ENCODE data around the gene SARM1.

SARM1 gene

GRCh38 chr17:28412099-28412498 lies 40.6 kb downstream of the SARM1 start:
- TF ChIP-seq, protein P1, sequence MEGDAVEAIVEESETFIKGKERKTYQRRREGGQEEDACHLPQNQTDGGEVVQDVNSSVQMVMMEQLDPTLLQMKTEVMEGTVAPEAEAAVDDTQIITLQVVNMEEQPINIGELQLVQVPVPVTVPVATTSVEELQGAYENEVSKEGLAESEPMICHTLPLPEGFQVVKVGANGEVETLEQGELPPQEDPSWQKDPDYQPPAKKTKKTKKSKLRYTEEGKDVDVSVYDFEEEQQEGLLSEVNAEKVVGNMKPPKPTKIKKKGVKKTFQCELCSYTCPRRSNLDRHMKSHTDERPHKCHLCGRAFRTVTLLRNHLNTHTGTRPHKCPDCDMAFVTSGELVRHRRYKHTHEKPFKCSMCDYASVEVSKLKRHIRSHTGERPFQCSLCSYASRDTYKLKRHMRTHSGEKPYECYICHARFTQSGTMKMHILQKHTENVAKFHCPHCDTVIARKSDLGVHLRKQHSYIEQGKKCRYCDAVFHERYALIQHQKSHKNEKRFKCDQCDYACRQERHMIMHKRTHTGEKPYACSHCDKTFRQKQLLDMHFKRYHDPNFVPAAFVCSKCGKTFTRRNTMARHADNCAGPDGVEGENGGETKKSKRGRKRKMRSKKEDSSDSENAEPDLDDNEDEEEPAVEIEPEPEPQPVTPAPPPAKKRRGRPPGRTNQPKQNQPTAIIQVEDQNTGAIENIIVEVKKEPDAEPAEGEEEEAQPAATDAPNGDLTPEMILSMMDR (IDR thresholded peaks at IDR 0.05; ENCODE audit: insufficient read depth, low read depth, low read length, missing control alignments), result no peak
- no peak for DNase-seq (ENCODE audit: low read depth)
- H3K4me3 ChIP-seq (ENCODE audit: low read depth, low read length), result no peak overlapping the region

GRCh38 chr17:28413804-28414203 lies 42.3 kb downstream of the SARM1 start:
- no peak overlapping the region for H3K4me3 ChIP-seq (ENCODE audit: low read depth, low read length)
- DNase-seq (ENCODE audit: low read depth), result no peak
- TF ChIP-seq, protein P1 (IDR thresholded peaks at IDR 0.05; ENCODE audit: insufficient read depth, low read depth, low read length, missing control alignments), result no peak

DNA sequence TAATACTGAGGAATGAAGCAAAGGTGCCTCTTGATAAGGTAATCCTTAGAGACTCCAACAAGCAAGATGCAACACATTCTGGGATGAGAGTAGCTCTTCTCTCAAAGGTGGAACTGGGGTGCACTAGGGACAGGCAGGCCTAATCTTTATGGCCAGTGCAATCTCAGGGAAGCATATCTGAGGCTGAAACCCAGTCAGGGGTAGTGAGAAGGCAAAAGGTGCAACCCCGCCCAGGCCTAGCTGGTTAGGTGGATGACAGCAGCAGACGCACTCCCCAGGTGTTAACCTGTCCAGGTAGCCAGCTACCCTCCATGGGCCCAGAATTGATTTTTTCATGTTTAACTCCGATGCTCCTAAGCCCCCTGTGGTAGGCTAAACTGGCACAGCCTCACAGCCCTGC lies 44.4 kb downstream of the SARM1 start:
- H3K4me3 ChIP-seq (ENCODE audit: low read depth, low read length), result no peak overlapping the region
- TF ChIP-seq, protein P1 (IDR thresholded peaks at IDR 0.05; ENCODE audit: insufficient read depth, low read depth, low read length, missing control alignments), result no peak
- no peak for DNase-seq (ENCODE audit: low read depth)

DNA sequence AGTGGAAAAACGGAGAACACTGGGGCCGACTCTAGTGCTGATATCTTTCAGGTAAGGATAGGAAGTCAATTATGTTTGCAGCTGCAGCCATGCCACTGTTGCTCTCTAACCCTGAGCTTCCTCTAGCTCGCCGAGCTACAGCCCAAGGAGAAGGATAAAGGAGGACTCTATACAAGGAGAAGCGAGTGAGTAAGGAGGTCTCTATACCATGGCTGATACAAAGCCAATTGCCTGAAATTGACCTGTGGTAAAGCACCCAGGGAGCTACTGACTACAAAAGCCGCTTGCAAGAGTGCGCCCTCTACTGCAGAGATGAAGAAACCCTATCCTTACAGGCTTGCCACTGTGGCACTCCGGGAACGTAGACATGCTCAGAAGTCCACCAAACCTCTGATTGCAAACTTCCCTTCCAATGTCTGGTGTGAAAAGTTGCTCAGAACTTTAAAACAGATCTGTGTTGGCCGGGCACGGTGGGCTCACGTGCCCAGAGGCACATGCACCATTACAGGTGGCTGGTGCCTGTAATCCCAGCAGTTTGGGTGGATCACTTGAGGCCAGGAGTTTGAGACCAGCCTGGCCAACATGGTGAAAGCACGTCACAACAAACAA lies 45.3 kb downstream of the SARM1 start:
- TF ChIP-seq, protein P1 (IDR thresholded peaks at IDR 0.05; ENCODE audit: insufficient read depth, low read depth, low read length, missing control alignments), result peak; percentile 90
- peak; percentile 79 for DNase-seq (ENCODE audit: low read depth)
- H3K4me3 ChIP-seq (ENCODE audit: low read depth, low read length), result no peak overlapping the region

DNA sequence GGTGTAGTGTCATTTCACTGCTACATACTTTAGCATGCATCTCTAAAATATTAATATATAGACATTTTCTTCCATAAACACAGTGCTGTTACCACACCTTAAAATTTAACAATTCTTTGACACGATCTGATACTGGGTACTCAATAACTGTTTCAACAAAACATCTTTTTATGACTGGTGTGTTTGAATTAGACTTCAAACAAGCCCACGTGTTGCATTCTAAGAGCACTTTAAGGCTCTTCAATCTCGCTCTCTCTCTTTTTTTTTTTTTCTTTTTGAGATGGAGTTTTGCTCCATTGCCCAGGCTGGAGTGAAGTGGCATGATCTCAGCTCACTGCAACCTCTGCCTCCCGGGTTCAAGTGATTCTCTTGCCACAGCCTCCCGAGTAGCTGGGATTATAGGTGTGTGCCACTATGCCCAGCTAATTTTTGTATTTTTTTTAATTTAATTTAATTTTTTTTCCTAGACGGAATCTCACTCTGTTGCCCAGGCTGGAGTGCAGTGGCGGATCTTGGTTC lies 50.4 kb downstream of the SARM1 start:
- no peak overlapping the region for H3K4me3 ChIP-seq (ENCODE audit: low read depth, low read length)
- no peak for DNase-seq (ENCODE audit: low read depth)
- TF ChIP-seq, protein P1 (IDR thresholded peaks at IDR 0.05; ENCODE audit: insufficient read depth, low read depth, low read length, missing control alignments), result no peak

GRCh38 chr17:28425206-28425605 lies 53.7 kb downstream of the SARM1 start:
- no peak overlapping the region for H3K4me3 ChIP-seq (ENCODE audit: low read depth, low read length)
- DNase-seq (ENCODE audit: low read depth), result no peak
- TF ChIP-seq, protein P1 (IDR thresholded peaks at IDR 0.05; ENCODE audit: insufficient read depth, low read depth, low read length, missing control alignments), result no peak

- peak; percentile 23 for DNase-seq (ENCODE audit: low read depth)
- TF ChIP-seq, protein P1 (IDR thresholded peaks at IDR 0.05; ENCODE audit: insufficient read depth, low read depth, low read length, missing control alignments), result peak; percentile 42
- H3K4me3 ChIP-seq (ENCODE audit: low read depth, low read length), result no peak overlapping the region
Measured at GRCh38 chr17:28426081-28426519, 54.6 kb downstream of the SARM1 start.

Data from GM12865 (cell line).